GM19438 (cell line): ENCODE data around the gene COMMD9.
"Not testable (repeated sequence)": the region's sequence is repeated elsewhere in the genome, so short reads cannot be mapped to it uniquely, and the experiment has no call there.

ENCODE experiments used
- ATAC-seq: cut with Tn5 transposase; IDR thresholded peaks from one replicate; pipeline ENCODE4 v1.9.1; 2021; ENCODE audit warnings: low read depth; ENCODE audit not compliant: unreplicated experiment

COMMD9 gene

DNA sequence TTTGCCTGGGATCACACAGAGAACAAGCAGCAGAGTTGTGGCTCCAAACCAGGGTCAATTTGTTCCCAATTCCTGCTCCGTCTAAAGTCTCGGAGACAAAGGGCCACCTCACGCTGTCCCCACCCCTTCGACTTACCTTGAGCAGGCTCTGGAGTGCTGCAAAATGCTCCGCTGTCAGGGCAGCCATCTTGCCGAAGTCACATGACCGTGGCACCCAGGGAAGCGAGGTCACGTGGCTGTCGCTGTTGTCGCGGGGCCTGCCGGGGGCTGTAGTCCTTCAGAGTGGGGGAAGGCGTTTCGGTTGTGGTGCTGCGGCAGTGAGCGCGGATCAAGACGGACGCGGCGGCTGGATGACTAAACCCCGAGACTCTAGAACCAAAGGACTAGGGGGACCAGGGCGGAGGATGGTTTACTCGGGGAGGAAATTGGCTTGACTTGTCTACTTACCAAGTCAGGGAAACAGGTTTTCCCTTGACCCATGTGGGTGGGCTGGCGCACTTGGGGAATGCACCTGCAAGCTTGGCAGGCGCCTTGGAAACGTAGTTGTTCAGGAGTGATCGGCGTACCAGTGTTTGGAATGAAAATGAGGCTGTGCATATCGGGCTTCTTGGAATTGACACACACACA, at the start of gene COMMD9:
Gene COMMD9 (minus strand): TSS at position 199 of the 627 bp plus-strand sequence. CDS start 12 bp downstream, at position 187.
- peak; percentile 98 for ATAC-seq

- no peak for ATAC-seq
Measured at GRCh38 chr11:36333897-36334296, 44.7 kb upstream of the COMMD9 start.

DNA sequence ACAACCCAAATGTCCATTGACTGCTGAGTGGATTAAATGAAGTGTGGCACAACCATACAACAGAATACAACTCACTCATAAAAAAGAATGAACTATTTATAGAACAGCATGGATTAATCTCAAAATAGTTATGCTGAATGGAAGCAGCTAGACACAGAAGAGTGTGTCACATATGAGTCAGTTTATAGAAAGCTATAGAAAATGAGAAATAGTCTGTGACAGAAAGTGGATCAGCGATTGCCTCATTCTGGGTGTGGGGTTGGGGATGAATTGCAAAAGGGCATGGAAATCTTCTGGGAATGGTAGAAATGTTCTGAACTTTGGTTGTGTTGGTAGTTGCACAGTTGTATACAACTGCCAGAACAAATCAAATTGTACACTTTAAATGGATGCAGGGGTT, 44.2 kb upstream of the COMMD9 start:
- ATAC-seq: no peak

- ATAC-seq: no peak
Measured at GRCh38 chr11:36330411-36330810, 41.2 kb upstream of the COMMD9 start.

DNA sequence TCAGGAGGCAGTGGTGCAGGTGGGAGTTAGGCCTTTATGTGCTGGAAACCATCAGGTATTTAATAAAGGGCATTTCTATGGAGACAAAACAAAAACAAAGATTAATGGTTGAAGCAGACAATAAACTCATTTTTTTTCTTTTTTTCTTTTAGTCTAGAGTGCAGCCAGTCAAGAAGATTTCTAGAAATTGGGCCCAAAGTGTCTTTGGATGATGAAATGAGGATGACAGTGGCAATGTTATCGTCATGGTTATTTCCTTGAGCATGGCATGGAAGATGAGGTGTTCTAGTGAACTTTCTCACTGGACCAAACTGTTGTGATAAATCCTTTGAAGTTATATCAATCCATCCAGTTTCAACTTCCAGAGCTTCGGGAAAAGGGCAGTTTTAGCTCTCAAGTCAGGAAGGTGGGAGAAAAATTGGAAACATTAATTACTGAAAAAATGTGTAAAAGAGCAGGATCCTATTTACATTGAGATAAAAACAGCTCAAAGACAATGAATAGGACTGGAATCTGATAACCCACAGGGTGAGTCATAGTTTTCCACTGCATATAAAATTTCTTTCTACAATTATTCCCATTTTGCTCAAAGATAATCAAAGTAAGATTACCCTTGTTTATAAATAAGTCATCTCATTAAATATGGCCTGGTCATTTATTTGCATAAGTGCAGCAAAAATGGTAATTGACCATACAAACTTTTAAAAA, 39.9 kb upstream of the COMMD9 start:
- no peak for ATAC-seq

- peak; percentile 66 for ATAC-seq
Measured at GRCh38 chr11:36326524-36327419, 37.5 kb upstream of the COMMD9 start.

DNA sequence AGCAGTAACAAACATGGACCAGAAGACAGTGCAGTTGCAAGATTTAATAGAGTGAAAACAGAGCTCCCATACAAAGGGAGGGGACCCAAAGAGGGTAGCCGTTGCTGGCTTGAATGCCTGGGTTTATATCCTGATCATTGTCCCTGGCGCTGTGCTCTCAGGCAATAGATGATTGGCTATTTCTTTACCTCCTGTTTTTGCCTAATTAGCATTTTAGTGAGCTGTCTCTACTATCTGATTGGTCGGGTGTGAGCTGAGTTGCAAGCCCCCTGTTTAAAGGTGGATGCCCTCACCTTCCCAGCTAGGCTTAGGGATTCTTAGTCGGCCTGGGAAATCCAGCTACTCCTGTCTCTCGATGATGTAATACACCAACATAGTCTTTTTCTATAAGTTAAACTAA, 36.2 kb upstream of the COMMD9 start:
- not testable (repeated sequence) for ATAC-seq

DNA sequence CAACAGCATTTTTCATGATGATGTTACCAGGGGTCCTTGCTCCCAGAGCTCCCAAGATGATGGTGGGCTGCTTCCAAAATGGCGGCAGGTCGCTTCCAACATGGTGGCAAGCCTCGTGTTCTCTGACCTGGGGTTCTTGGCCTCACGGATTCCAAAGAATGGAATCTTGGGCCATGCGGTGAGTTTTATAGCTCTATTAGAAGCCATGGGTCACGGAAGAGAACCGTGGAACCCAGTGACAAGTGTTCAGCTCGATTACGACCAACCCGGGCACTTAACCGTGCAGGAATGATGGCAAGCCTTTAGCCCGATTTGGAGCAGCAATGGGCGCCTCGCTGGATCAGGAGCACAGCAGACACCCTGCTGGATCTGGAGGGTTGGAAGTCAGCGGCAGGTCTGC, 35.7 kb upstream of the COMMD9 start:
- not testable (repeated sequence) for ATAC-seq

DNA sequence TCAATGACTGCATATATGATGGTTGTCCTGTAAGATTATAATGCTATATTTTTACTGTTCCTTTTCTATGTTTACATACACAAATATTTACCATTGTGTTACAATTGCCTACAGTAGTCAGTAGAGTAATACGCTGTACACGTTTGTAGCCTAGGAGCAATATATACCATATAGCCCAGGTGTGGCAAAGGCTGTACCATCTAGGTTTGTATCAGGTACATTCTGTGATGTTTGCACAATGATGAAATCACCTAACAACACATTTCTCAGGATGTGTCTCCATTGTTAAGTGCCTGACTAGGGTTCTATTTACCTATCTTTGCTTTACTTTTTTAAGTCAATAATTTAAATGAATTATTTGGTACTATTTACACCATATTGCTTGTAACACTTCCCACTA, 28.8 kb upstream of the COMMD9 start:
- ATAC-seq: no peak

GRCh38 chr11:36316049-36316448, 26.8 kb upstream of the COMMD9 start:
- ATAC-seq: no peak

DNA sequence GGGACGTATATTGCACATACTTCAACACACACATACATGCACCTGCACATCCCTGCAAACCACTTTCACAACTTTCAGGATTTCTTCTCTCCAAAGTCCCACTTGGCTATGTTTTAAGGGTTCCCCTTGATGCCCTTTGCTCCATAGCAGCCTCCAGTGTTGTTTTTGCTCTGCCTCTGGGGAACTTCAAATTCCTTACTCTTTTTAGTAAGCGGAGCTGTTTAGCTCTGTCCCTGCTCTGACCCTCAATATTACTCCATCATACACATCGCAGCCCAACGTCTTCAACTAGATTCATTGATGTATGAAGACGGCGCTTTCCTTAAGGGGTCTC, 25.2 kb upstream of the COMMD9 start:
- ATAC-seq: no peak

GRCh38 chr11:36313750-36314433, 24.7 kb upstream of the COMMD9 start:
- peak; percentile 70 for ATAC-seq

DNA sequence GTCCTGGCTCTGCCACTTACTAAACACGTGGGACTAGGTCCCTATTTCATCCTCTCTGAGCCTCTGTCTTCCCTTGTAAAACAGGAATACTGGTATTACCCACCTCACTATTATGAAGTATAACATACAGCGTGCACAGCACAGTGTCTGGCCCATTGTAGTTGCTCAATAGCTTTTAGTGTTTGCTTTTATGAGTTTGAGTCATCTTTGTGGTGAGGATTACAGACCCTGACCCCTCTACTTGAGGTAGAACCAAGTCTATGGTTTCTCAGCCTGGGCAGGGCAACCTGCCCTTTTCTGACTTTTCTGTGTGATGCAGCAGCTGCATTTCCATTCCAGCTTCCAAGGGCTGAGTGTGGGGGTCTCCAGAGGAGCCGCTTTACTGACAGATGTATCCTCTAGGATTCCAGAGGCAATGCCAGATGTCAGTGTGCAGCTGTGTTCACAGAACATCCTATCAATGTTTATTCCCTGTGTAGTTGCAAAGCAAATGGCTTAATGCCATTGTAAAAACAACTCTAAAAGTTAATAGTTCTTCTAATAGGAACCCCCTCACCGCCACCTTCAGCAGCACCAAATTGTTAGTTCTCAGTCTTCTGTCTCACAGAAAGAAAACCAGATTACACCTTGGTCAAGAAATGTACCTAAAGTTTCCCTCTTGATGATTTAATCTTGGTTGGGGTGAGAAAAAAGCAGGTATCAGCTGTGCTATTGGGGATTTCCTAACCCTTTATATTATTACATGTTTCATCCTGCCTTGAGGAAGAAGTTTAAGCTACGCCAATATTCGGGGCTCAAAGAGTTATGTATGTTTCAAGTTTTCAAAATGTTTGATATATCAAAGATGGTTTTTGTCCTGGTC, 23.6 kb upstream of the COMMD9 start:
- no peak for ATAC-seq

DNA sequence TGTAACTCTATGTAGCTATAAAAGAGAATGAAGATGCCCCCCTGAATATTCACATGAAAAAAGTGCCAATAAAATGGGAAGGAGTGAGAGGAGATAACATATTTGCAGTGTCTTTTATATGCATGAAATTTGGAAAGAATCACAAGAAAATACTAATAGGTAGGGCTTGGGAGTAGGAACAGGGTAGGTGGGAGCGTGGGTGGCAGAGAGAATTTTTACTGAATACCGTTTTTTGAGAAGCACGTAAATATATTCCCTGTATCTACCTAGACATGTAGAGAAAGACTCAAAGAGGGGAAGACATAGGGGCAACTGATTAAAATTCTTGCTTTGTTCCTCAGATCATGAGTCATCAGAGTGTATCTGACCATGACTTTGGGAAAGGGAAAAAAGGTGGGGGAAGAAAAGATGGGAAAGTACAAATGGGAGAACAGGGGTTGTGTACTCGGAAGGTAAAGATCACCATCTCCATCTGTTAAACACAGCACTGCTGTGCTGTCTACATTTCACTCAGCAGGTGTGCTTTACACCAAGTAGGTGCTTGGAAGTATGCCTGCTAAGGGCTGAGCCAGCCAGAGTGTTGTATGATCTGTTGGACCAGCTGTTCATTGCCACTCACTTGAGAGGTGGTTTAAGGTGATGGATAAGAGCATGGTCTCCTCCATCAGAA, 22.8 kb upstream of the COMMD9 start:
- no peak for ATAC-seq

GRCh38 chr11:36309779-36310178, 20.6 kb upstream of the COMMD9 start:
- ATAC-seq: no peak

GRCh38 chr11:36308577-36308976, 19.4 kb upstream of the COMMD9 start:
- no peak for ATAC-seq

DNA sequence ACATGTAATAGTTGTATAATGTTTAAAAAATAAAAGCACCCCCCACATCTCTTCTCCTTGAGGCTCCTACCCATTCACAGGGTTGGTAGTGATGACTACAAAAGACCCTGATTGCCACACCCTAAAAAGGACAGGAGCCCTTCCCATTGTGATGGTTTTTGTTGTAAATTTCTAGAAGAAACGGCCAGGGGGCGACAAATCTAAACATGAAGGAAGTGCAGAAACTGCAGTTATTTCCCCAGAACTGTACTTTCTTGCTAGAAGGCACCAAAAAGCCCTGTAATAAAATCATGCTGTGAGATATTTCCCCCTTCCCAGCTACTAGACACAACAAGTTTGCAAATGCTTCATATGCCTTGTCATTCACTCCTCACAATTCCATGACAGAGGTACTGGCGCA, 17.7 kb upstream of the COMMD9 start:
- no peak for ATAC-seq

GRCh38 chr11:36305047-36305446, 15.8 kb upstream of the COMMD9 start:
- ATAC-seq: no peak

DNA sequence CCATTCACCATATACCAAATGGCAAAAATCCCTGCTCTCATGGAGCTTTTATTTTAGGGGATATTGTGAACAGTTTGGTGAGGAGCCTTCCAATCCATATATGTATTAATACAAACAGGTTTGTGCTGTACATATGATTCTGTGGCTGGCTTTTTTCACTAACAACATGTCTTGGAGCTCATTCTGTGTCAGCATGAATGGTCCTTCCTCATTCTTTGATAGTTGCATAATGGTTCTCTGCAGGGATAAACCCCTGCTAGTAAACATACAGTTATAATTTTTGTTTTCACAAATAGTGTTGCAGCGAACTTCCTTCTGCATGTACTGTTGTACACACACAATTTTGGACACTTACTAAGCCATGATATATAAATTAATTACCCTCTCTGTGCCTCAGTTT, 15.1 kb upstream of the COMMD9 start:
- no peak for ATAC-seq
